Measurements from ENCODE around the gene ZNF154.

The ZNF154 gene

DNA sequence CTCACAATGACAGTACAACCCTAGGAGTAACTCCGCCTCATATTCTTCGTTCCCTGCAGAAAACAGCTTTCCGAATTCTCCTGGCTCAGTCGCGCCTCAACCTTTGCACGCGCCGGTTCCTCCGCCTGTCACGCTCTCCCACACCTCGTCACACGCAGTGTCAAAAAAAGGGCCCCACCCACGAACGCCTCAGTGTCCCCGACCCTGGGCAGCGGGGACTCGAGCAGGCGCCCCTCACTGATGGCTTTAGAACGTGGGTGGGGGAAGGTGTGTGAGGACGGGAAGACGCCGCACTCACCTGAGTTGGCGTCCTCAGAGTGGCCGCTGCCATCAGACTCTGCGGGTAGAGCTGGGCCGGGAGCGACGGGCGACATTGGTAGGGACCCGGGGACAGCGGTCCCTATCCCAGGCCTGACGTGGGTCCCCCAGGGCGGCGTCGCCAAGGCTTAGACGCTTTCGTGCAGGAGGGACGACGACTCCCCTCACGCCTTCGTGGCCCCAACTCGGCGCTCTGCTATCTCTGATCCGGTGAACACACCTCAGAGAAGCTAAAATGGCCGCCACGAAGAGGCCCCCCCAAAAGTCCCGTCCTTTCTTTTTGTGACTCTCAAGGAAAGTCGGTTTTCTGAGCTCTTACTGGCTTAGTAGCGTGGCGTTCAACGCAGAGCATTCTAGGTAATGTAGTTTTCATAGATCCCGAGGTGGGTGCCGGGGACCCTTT, at the start of gene ZNF154:
Gene ZNF154 (minus strand): TSS at position 564 of the 721 bp plus-strand sequence. CDS start 233 bp downstream, at position 331.
- H3K4me1 ChIP-seq (ENCODE audit: low read depth, poor library complexity, severe bottlenecking) = no peaks in the 10 kb centered on the region
- TF ChIP-seq, protein P1, sequence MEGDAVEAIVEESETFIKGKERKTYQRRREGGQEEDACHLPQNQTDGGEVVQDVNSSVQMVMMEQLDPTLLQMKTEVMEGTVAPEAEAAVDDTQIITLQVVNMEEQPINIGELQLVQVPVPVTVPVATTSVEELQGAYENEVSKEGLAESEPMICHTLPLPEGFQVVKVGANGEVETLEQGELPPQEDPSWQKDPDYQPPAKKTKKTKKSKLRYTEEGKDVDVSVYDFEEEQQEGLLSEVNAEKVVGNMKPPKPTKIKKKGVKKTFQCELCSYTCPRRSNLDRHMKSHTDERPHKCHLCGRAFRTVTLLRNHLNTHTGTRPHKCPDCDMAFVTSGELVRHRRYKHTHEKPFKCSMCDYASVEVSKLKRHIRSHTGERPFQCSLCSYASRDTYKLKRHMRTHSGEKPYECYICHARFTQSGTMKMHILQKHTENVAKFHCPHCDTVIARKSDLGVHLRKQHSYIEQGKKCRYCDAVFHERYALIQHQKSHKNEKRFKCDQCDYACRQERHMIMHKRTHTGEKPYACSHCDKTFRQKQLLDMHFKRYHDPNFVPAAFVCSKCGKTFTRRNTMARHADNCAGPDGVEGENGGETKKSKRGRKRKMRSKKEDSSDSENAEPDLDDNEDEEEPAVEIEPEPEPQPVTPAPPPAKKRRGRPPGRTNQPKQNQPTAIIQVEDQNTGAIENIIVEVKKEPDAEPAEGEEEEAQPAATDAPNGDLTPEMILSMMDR (conservative IDR thresholded peaks at IDR 0.05; ENCODE audit: low read depth, low read length) = no peak
- H3K27ac ChIP-seq = no peak within 1 kb of the TSS
- no peaks in the 10 kb centered on the region for H4K20me1 ChIP-seq (ENCODE audit: insufficient read depth)
- H2AFZ ChIP-seq (ENCODE audit: low read depth) = no peak within 1 kb of the TSS
- H3K4me2 ChIP-seq = no peak within 1 kb of the TSS
- no peak within 1 kb of the TSS for H3K9ac ChIP-seq
- no peak within 1 kb of the TSS for H3K4me3 ChIP-seq (IDR thresholded peaks at IDR 0.05; ENCODE audit: insufficient read depth, low read depth, low read length)
- H3K36me3 ChIP-seq (ENCODE audit: insufficient read depth) = no peaks in the 10 kb centered on the region
- H3K79me2 ChIP-seq (ENCODE audit: insufficient read depth, low read depth) = no peaks in the 10 kb centered on the region
- no peaks in the 10 kb centered on the region for H3K27me3 ChIP-seq (ENCODE audit: insufficient read depth, low read depth)

DNA sequence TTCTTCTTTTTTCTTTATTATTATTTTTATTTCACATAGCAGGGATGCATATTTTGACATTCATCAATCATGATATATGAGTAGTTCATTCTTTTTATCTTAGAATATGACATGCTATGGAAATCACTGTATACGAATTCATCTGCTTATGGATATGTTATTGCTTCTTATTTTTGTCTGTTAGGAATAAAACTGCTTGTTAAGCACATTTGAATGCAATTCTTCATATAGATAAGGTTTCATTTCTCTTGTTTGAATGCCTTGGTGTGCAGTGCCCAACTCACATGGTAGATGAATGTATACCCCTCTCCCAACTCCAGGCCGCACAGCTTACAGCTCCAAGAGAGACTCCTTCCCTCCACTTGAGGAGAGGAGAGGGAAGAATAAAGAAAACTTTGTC, 48.9 kb upstream of the ZNF154 start:
- H4K20me1 ChIP-seq (ENCODE audit: insufficient read depth) = no peaks in the 10 kb centered on the region
- no peak overlapping the region for H3K4me2 ChIP-seq
- H3K27me3 ChIP-seq (ENCODE audit: insufficient read depth, low read depth) = no peaks in the 10 kb centered on the region
- no peak overlapping the region for H3K9ac ChIP-seq
- no peaks in the 10 kb centered on the region for H3K79me2 ChIP-seq (ENCODE audit: insufficient read depth, low read depth)
- no peak overlapping the region for H3K27ac ChIP-seq
- H3K4me3 ChIP-seq (IDR thresholded peaks at IDR 0.05; ENCODE audit: insufficient read depth, low read depth, low read length) = no peak overlapping the region
- no peaks in the 10 kb centered on the region for H3K4me1 ChIP-seq (ENCODE audit: low read depth, poor library complexity, severe bottlenecking)
- peaks cover 14% of the 10 kb centered on the region; the same call in 1 of the 2 replicates for H3K36me3 ChIP-seq (ENCODE audit: insufficient read depth)
- H2AFZ ChIP-seq (ENCODE audit: low read depth) = no peak overlapping the region
- TF ChIP-seq, protein P1 (conservative IDR thresholded peaks at IDR 0.05; ENCODE audit: low read depth, low read length) = no peak

DNA sequence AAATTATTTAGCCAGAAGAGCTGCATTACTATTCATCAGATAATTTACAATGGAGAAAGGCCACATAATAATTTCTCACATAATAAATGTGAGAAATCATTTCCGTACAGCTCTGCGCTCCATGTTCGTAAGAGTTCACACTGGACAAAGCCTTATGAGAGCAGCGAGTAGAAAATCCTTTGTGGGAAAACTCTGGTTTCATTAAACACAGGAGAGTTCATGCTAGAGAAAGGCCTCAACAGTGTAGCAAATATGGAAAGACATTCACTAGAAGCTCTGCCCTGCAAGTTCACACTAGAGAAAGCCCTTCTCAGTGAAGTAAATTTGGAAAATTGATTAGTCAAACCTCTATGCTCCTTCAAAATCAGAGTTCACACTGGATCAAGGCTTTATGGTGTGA, 46.0 kb upstream of the ZNF154 start:
- H3K79me2 ChIP-seq (ENCODE audit: insufficient read depth, low read depth) = no peaks in the 10 kb centered on the region
- no peak overlapping the region for H3K9ac ChIP-seq
- no peaks in the 10 kb centered on the region for H3K4me1 ChIP-seq (ENCODE audit: low read depth, poor library complexity, severe bottlenecking)
- no peak overlapping the region for H3K4me2 ChIP-seq
- no peaks in the 10 kb centered on the region; the same call in 1 of the 2 replicates for H3K27me3 ChIP-seq (ENCODE audit: insufficient read depth, low read depth)
- TF ChIP-seq, protein P1 (conservative IDR thresholded peaks at IDR 0.05; ENCODE audit: low read depth, low read length) = no peak
- no peaks in the 10 kb centered on the region for H4K20me1 ChIP-seq (ENCODE audit: insufficient read depth)
- H3K27ac ChIP-seq = no peak overlapping the region
- H3K4me3 ChIP-seq (IDR thresholded peaks at IDR 0.05; ENCODE audit: insufficient read depth, low read depth, low read length) = no peak overlapping the region
- H2AFZ ChIP-seq (ENCODE audit: low read depth) = no peak overlapping the region
- peaks cover 31% of the 10 kb centered on the region; the same call in 1 of the 2 replicates for H3K36me3 ChIP-seq (ENCODE audit: insufficient read depth)

DNA sequence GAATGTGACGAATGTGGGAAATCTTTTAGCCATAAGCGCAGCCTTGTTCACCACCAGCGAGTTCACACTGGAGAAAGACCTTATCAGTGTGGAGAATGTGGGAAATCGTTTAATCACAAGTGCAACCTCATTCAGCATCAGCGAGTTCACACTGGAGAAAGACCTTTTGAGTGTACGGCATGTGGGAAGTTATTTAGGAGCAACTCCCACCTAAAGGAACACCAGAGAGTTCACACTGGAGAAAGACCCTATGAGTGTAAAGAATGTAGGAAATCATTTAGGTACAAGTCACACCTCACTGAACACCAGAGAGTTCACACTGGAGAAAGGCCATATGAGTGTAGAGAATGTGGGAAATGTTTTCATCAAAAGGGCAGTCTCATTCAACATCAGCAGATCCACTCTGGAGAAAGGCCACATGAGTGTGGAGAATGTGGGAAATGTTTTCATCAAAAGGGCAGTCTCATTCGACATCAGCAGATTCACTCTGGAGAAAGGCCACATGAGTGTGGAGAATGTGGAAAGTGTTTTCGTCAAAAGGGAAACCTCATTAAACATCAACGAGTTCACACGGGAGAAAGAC, 45.2 kb upstream of the ZNF154 start:
- Histone ChIP-seq H3K4me3 (IDR thresholded peaks at IDR 0.05; ENCODE audit: insufficient read depth, low read depth, low read length) (no peak overlapping the region), H3K79me2 (ENCODE audit: insufficient read depth, low read depth) (no peaks in the 10 kb centered on the region; the same call in 1 of the 2 replicates), H3K36me3 (ENCODE audit: insufficient read depth) (peaks cover 31% of the 10 kb centered on the region; the same call in 1 of the 2 replicates), H2AFZ (ENCODE audit: low read depth) (no peak overlapping the region), H3K4me2 (no peak overlapping the region), H3K27me3 (ENCODE audit: insufficient read depth, low read depth) (no peaks in the 10 kb centered on the region; the same call in 1 of the 2 replicates), H3K9ac (no peak overlapping the region), H3K4me1 (ENCODE audit: low read depth, poor library complexity, severe bottlenecking) (no peaks in the 10 kb centered on the region), H4K20me1 (ENCODE audit: insufficient read depth) (no peaks in the 10 kb centered on the region), H3K27ac (no peak overlapping the region)
- TF ChIP-seq, protein P1 (conservative IDR thresholded peaks at IDR 0.05; ENCODE audit: low read depth, low read length) = no peak

Measured in KMS-11 (cell line).